Esophagus squamous epithelium (tissue), 5 donors: ENCODE results near the gene NME9. TPM values are rescaled to one million over a fixed set of nuclear protein-coding genes. Genes with fewer than 3 reads are reported as not detected.

Experiments used
- DNase-seq: peaks from one replicate; lab custom pipeline; 2025; lab: John Stamatoyannopoulos, UW
- H3K27ac ChIP-seq, 4 donors: fragments of 200-600 bp; sonication (generic); one replicate each; pipeline ENCODE4 v1.5.1; 2016 to 2019; ENCODE audit warnings: mild to moderate bottlenecking in 1 of 4
- H3K27me3 ChIP-seq, 4 donors: fragments of 200-600 bp; sonication (generic); 1 replicate in 3 of 4; 2 replicates in 1 of 4; pipeline versions ENCODE4 v1.5.1 to v1.6.0; 2017 to 2021; ENCODE audit warnings: antibody characterized with exemption in 1 of 4
- H3K36me3 ChIP-seq, 3 donors: fragments of 200-600 bp; sonication (generic); one replicate each; pipeline ENCODE4 v1.5.1; 2016 to 2019
- H3K4me1 ChIP-seq, 3 donors: fragments of 200-600 bp; sonication (generic); one replicate each; pipeline ENCODE4 v1.5.1; 2017 to 2019
- H3K4me3 ChIP-seq, 4 donors: fragments of 200-600 bp; sonication (generic); 1 replicate in 3 of 4; 2 replicates in 1 of 4; pipeline ENCODE4 v1.5.1; 2016 to 2019; ENCODE audit warnings: mild to moderate bottlenecking in 2 of 4, moderate library complexity in 1 of 4
- H3K9me3 ChIP-seq, 3 donors: fragments of 200-600 bp; sonication (generic); one replicate each; pipeline ENCODE4 v1.5.1; 2016 to 2019
- POLR2A ChIP-seq, 4 donors: fragments of 450-650 bp; IDR thresholded peaks; one replicate each; pipeline ENCODE4 v1.6.1; 2017; ENCODE audit warnings: antibody characterized with exemption in 4 of 4, mild to moderate bottlenecking in 4 of 4, moderate library complexity in 3 of 4
- WGBS, 2 donors: methylation state at CpG; one replicate each; pipeline ENCODE4 v1.1.5; 2018; 5-methylcytosine and 5-hydroxymethylcytosine counted together
- intact Hi-C: fragments of 100-400 bp; cut with DNase I; formaldehyde crosslinking; loops from one replicate; pipeline ENCODE4 v1.15.0; 2022
- total RNA-seq, 4 donors: library from RNA; depleted of rRNA; stranded (reverse); fragments of >200 nt; gene quantifications; one replicate each; pipeline ENCODE4 v1.1.0, GENCODE V29; 2016
- TF ChIP-seq, protein P1 (sequence below), 6 experiments: fragments of 450-650 bp in 4 of 6; fragments of 200-600 bp in 2 of 6; sonication (generic) in 2 of 6; IDR thresholded peaks; one replicate each; pipeline ENCODE4 v1.5.1; 2016 to 2019; ENCODE audit warnings: antibody characterized with exemption in 6 of 6, mild to moderate bottlenecking in 4 of 6, moderate library complexity in 4 of 6
- donor health status: DM: yes; HTN: yes; CAD: no.

The NME9 gene
- total RNA-seq, 4 donors from 2014 or later = 1.3 TPM; not detected in 3

DNA sequence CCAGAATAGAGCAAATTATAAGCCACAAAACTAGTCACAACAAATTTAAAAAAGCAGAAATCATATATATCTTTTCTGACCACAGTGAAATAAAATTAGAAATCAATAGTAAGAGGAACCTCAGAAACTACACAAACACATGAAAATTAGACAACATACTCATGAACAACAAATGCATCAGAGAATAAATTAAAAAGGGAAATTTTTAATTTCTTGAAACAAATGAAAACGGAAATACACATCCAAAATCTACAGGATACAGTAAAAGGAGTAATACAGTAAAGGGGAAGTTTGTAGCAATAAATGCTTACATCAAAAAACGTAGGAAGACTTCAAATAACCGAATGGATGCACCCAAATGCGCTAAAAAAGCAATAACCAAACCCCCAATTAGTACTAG is 19.2 kb downstream of the NME9 start:
- TF ChIP-seq, protein P1, sequence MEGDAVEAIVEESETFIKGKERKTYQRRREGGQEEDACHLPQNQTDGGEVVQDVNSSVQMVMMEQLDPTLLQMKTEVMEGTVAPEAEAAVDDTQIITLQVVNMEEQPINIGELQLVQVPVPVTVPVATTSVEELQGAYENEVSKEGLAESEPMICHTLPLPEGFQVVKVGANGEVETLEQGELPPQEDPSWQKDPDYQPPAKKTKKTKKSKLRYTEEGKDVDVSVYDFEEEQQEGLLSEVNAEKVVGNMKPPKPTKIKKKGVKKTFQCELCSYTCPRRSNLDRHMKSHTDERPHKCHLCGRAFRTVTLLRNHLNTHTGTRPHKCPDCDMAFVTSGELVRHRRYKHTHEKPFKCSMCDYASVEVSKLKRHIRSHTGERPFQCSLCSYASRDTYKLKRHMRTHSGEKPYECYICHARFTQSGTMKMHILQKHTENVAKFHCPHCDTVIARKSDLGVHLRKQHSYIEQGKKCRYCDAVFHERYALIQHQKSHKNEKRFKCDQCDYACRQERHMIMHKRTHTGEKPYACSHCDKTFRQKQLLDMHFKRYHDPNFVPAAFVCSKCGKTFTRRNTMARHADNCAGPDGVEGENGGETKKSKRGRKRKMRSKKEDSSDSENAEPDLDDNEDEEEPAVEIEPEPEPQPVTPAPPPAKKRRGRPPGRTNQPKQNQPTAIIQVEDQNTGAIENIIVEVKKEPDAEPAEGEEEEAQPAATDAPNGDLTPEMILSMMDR (IDR thresholded peaks at IDR 0.05) = no peak
- no peak for TF ChIP-seq POLR2A (IDR thresholded peaks at IDR 0.05)
- Histone ChIP-seq H3K9me3 (peaks cover 0 to 26% (median 24%) of the 10 kb centered on the region in 3 donors), H3K4me3 (no peak overlapping the region), H3K4me1 (no peaks in the 10 kb centered on the region), H3K27ac (no peak overlapping the region), H3K36me3 (no peaks in the 10 kb centered on the region), H3K27me3 (peaks cover 0 to 5% (median 0%) of the 10 kb centered on the region in 4 donors)
- intact Hi-C loops = no loop called here
- WGBS, 2 donors = 77 to 78% methylated on average over 4 of the region's 4 CpGs
- DNase-seq = no peak

DNA sequence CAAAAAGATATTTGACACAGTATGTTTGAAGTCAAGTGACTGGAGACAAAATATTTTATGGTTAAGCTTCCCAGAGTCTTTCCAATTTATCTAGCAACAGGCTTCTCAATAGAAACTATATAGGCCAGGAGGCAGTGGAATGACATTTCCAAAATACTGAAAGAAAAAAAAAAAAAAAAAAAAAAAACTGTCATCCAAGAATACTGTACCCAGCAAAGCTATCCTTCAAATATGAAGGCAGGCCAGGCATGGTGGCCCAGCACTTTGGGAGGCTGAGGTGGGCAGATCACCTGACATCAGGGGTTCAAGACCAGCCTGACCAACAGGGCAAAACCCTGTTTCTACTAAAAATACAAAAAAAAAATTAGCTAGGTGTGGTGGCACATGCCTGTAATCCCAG is 20.9 kb downstream of the NME9 start:
- intact Hi-C loops = no loop called here
- no peak for DNase-seq
- Histone ChIP-seq H3K9me3 (peaks cover 0 to 26% (median 24%) of the 10 kb centered on the region in 3 donors), H3K27me3 (peaks cover 0 to 5% (median 0%) of the 10 kb centered on the region in 4 donors), H3K4me1 (no peaks in the 10 kb centered on the region), H3K4me3 (no peak overlapping the region), H3K36me3 (no peaks in the 10 kb centered on the region), H3K27ac (no peak overlapping the region)
- TF ChIP-seq, protein P1 (IDR thresholded peaks at IDR 0.05) = no peak
- TF ChIP-seq POLR2A (IDR thresholded peaks at IDR 0.05) = no peak

DNA sequence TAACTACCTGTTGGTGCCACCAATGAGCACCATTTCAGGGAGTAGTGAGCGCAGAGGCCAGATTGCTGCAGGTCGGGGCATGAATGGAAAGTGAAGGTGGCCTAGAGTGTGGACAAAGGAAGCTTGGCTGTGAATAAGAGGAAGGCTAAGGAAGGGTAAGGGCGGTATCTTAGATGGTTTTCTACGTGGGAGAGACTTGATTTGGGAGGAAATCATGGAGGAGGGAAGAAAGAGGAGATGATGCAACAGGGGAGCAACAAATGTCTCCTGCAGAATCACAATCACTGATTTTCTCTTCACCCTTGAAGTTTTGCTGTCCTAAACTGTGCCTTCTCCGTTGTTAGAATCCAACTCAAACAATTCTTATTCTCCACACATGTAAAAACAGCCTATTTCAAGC is 21.8 kb downstream of the NME9 start:
- intact Hi-C loops = no loop called here
- Histone ChIP-seq H3K27ac (no peak overlapping the region), H3K4me1 (no peaks in the 10 kb centered on the region), H3K9me3 (peaks cover 0 to 26% (median 24%) of the 10 kb centered on the region in 3 donors), H3K36me3 (no peaks in the 10 kb centered on the region), H3K27me3 (peaks cover 0 to 5% (median 0%) of the 10 kb centered on the region in 4 donors), H3K4me3 (no peak overlapping the region)
- no peak for TF ChIP-seq POLR2A (IDR thresholded peaks at IDR 0.05)
- TF ChIP-seq, protein P1 (IDR thresholded peaks at IDR 0.05) = no peak
- no peak for DNase-seq
- 77% methylated on average over 5 of the region's 5 CpGs for WGBS, 2 donors

DNA sequence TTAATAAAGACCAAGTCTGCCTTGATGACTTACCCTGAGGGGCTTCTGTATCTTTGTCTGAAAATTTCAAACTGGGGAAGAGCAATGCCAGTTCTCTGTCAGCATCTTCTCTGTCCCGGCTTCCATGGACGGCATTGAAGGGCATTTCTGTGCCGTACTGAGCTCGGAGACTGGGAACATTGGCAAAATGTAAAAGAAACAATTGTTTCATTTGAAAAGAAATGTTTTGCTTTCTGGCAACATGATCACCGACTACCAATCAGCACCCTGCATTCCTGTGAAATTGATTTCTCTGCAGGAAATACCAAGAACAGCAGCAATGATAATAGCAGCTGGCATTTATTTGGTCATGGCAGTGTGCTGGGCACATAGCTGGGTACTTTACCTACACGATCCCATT is 26.2 kb downstream of the NME9 start:
- H3K4me3 ChIP-seq = no peak overlapping the region
- WGBS, 2 donors = 86 to 88% methylated on average over 6 of the region's 6 CpGs

DNA sequence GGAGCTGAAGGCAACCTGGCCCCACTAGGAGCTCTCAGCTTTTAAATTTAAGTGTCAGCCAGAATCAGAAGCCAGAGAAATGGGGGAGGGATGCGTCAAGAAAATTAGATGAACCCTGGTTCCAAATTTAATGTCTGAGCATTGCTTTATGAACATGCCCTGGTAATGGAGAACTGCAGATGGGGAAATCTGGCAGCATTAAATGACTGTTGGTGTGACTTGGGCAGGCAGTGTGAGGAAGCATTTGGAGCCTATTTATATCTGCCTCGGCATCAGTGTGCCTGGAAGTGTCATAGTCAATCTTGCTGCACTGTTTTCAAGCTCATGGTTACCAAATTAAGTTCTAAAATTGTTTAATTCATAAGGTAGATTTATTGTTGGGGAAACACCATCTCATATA is 29.0 kb downstream of the NME9 start:
- no peaks in the 10 kb centered on the region for H3K4me1 ChIP-seq
- H3K4me3 ChIP-seq = no peak overlapping the region
- H3K27me3 ChIP-seq = no peaks in the 10 kb centered on the region
- intact Hi-C loops = no loop called here
- 67 to 86% methylated on average over 2 of the region's 2 CpGs for WGBS, 2 donors
- no peak for DNase-seq
- peaks cover 0 to 36% (median 3%) of the 10 kb centered on the region in 3 donors for H3K36me3 ChIP-seq
- TF ChIP-seq, protein P1 (IDR thresholded peaks at IDR 0.05) = no peak
- TF ChIP-seq POLR2A (IDR thresholded peaks at IDR 0.05) = no peak
- H3K9me3 ChIP-seq = no peaks in the 10 kb centered on the region
- H3K27ac ChIP-seq = no peak overlapping the region

More for the DNA sequence above, 26.2 kb downstream of the NME9 start:
- Histone ChIP-seq H3K27ac (no peak overlapping the region), H3K27me3 (no peaks in the 10 kb centered on the region), H3K9me3 (peaks cover 0 to 11% (median 11%) of the 10 kb centered on the region in 3 donors), H3K36me3 (peaks cover 0 to 8% (median 0%) of the 10 kb centered on the region in 3 donors), H3K4me1 (no peaks in the 10 kb centered on the region)
- TF ChIP-seq POLR2A (IDR thresholded peaks at IDR 0.05) = no peak
- TF ChIP-seq, protein P1 (IDR thresholded peaks at IDR 0.05) = no peak
- intact Hi-C loops = no loop called here
- no peak for DNase-seq
